ENCODE measurements around the gene UBE2Q2.
A peak's percentile ranks its signal among the peaks of the same experiment; 100 is the strongest.

Gene UBE2Q2

DNA sequence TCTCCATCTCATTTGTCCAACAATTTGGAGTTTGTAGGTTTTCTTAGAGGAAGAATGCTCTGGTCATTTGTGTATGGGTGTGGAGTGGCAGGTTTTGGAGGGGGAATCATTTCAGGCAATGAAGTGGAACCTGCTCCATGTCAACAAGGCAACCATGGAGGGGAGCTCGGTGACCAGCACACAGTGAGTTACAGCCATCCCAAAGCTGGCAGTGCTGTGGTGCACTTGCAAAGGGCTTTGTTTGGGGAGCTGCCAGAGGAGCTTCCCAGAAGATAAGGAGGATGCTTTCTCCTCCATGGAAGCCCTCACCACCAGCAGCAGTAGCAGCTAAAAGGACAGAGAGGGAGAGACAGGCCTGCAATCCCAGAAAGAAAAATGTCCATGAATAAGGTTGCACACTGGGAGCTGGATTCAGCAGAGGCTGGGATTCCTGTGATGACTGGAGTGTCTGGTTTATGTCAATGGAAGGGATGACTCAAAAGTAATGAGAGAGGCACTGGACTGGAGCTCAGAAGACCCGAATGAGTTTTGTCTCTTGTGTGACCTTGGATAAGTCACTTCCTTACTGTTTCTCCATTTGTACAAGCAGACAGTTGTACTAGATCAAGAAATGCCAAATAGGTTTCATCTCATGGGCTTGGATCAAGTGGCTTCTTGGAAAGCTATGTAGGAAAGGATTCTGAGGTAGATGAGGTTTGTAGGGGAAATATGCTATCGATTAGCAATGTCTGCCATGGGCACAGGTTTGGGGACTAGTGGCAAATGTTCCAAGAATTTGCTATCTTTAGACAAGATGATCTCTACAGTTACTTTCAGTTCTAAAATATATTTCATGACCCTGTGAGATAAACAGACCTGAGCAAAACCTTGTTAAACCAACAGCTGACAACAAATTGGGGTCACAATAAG is 27.2 kb upstream of the UBE2Q2 start:
- no peak for TF ChIP-seq FOXP2 (optimal IDR thresholded peaks at IDR 0.05; ENCODE audit: borderline replicate concordance, extremely low read depth, extremely low read length, insufficient read depth)

DNA sequence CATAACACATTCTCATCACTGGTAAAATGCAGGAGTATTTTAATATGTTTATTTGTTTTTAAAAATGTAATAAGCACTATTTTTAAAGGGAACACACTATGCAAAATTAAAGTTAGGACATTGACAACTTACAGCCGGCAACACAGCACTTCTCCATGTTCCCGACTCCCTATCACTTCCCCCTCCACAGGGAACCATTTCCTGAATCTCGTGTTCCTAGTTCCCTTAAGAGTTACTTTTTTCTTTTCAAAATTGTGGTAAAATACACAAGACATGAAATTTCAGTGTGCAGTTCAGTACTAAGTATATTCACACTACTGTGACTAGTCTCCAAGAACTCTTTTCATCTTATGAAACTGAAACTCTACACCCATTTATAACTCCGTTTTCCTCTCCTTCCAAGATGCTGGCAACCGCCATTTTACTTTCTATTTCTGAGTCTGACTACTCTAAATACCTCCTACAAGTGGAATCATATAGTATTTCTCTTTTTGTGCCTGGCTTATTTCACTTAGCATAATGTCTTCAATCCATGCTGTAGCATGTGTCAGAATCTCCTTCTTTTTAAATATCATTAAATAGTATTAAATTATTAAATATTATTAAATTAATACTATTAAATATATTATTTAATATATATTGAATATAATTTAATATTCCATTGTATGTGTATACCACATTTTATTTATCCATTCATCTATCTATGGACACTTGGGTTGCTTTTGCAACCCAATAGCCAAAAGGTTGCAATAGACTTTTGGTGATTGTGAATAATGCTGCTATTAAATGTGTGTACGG is 25.9 kb upstream of the UBE2Q2 start:
- TF ChIP-seq, protein P1, sequence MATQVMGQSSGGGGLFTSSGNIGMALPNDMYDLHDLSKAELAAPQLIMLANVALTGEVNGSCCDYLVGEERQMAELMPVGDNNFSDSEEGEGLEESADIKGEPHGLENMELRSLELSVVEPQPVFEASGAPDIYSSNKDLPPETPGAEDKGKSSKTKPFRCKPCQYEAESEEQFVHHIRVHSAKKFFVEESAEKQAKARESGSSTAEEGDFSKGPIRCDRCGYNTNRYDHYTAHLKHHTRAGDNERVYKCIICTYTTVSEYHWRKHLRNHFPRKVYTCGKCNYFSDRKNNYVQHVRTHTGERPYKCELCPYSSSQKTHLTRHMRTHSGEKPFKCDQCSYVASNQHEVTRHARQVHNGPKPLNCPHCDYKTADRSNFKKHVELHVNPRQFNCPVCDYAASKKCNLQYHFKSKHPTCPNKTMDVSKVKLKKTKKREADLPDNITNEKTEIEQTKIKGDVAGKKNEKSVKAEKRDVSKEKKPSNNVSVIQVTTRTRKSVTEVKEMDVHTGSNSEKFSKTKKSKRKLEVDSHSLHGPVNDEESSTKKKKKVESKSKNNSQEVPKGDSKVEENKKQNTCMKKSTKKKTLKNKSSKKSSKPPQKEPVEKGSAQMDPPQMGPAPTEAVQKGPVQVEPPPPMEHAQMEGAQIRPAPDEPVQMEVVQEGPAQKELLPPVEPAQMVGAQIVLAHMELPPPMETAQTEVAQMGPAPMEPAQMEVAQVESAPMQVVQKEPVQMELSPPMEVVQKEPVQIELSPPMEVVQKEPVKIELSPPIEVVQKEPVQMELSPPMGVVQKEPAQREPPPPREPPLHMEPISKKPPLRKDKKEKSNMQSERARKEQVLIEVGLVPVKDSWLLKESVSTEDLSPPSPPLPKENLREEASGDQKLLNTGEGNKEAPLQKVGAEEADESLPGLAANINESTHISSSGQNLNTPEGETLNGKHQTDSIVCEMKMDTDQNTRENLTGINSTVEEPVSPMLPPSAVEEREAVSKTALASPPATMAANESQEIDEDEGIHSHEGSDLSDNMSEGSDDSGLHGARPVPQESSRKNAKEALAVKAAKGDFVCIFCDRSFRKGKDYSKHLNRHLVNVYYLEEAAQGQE (IDR thresholded peaks at IDR 0.05; ENCODE audit: insufficient read depth in 1 of 2, low read depth in 2 of 2, low read length in 2 of 2) = no peak
- TF ChIP-seq TAF1 (IDR thresholded peaks at IDR 0.05; ENCODE audit: borderline replicate concordance, insufficient read depth, low read length) = peak; percentile 30; the same call in 1 of the 2 replicates
- no peak for TF ChIP-seq SIN3A (IDR thresholded peaks at IDR 0.05; ENCODE audit: borderline replicate concordance, insufficient read depth, low read length)

DNA sequence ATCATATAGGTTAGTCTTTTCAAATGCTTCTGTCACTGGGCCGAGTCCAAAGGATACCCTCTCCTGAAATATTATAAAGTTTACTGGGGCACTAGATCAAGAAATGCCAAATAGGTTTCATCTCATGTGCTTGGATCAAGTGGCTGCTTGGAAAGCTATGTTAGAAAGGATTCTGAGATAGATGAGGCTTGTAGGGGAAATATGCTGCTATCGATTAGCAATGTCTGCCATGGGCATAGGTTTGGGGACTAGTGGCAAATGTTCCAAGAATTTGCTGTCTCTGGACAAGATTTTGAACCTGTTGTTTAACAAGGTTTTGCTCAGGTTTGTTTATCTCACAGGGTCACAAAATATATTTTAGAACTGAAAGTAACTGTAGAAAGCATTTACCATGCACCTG is 23.0 kb upstream of the UBE2Q2 start:
- no peak for TF ChIP-seq FOXP2 (optimal IDR thresholded peaks at IDR 0.05; ENCODE audit: borderline replicate concordance, extremely low read depth, extremely low read length, insufficient read depth)
- TF ChIP-seq, protein P1 (IDR thresholded peaks at IDR 0.05; ENCODE audit: insufficient read depth in 1 of 2, low read depth in 2 of 2, low read length in 2 of 2) = no peak

DNA sequence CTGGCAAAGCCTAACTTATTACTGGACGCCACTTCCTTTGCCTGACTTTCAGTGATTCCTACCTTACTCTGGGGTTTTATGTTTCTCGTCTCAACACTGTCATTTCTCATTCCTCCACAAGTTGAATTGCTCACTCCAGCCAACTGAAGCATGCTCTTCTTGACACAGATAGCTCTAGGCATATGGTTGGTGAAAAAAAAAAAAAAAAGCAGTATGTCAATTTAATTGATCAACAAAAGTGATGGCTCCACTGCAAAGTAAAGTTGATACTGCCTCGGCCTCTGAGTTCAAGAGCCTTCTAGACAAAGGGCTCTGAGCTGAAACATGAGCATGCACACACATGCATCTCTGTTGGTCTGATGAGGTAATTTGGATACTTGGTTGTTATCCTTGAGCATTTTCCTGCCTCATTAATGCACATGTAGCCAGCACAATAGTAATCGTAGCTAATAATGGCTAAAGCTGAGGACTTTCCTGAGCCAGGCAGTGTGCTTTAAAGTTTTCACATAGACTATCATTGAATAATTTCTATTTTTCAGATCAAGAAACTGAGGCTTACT is 21.4 kb upstream of the UBE2Q2 start:
- TF ChIP-seq FOXP2 (optimal IDR thresholded peaks at IDR 0.05; ENCODE audit: borderline replicate concordance, extremely low read depth, extremely low read length, insufficient read depth) (no peak), SIN3A (IDR thresholded peaks at IDR 0.05; ENCODE audit: borderline replicate concordance, insufficient read depth, low read length) (no peak), TAF1 (IDR thresholded peaks at IDR 0.05; ENCODE audit: borderline replicate concordance, insufficient read depth, low read length) (no peak)

DNA sequence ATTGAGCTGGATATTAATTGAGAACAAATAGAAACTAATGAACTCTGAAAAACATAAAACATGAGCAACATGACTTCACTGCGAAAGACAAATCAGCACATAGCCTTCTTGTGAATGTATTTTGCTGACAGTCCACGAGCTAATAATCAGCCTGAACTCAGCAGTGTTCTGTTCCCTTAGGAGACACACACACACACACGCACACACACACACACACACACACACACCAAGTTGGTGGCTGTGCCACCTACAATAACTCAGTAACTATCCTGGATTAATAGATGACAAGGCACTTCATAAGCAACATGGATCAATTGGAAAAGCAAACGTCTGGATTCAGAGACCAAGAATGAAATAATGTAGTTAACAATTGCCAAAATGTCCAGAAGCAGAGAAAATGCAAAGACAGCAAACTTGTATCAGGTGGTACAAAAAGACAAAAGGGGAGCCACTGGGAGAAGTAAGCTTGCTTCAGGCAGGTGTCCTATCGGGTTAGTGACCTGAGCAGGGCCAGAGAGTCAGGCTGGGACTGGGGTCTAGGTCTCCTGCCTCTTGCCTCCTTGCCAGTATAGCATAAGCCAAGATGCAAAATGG is 20.5 kb upstream of the UBE2Q2 start:
- TF ChIP-seq TAF1 (IDR thresholded peaks at IDR 0.05; ENCODE audit: borderline replicate concordance, insufficient read depth, low read length) = no peak
- TF ChIP-seq, protein P1 (IDR thresholded peaks at IDR 0.05; ENCODE audit: insufficient read depth in 1 of 2, low read depth in 2 of 2, low read length in 2 of 2) = no peak
- no peak for TF ChIP-seq POLR2AphosphoS5 (IDR thresholded peaks at IDR 0.05; ENCODE audit: low read depth, low read length)
- TF ChIP-seq FOXP2 (optimal IDR thresholded peaks at IDR 0.05; ENCODE audit: borderline replicate concordance, extremely low read depth, extremely low read length, insufficient read depth) = no peak
- TF ChIP-seq SIN3A (IDR thresholded peaks at IDR 0.05; ENCODE audit: borderline replicate concordance, insufficient read depth, low read length) = no peak
